AG10803 (cell line): Measurements from ENCODE around the gene ARV1.

Experiments
- DNase-seq: peaks from one replicate; pipeline ENCODE4 v3.0.0; 2010; ENCODE audit warnings: low read depth
- H3K4me3 ChIP-seq: 2 replicates; pipeline ENCODE4 v1.5.1; 2011; ENCODE audit warnings: mild to moderate bottlenecking, low read length, control low read depth
- TF ChIP-seq, protein P1 (sequence below): conservative IDR thresholded peaks from 2 replicates; pipeline ENCODE4 v1.5.1; 2011; ENCODE audit warnings: mild to moderate bottlenecking, low read length, control low read depth, inconsistent platforms

ARV1 gene

DNA sequence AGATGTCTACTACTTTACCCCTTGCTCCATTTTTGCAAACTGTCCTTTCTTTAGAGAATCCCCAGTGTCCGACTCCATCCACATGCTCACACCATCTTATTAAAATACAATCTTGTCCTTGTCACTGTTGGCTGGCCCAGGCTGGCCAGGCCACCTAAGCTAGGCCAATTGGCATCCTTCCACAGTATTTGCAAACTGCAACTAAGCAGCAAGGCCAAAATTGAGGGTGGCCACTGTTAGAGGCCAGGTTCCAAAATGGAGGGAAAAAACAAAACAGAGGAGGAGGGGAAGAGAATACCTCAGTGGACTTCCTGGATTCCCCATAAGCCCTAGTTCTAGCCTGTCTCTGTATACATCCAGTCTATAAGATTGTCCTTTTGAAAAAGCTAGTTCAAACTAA is 56.9 kb downstream of the ARV1 start:
- no peak for DNase-seq
- H3K4me3 ChIP-seq: no peak overlapping the region
- TF ChIP-seq, protein P1, sequence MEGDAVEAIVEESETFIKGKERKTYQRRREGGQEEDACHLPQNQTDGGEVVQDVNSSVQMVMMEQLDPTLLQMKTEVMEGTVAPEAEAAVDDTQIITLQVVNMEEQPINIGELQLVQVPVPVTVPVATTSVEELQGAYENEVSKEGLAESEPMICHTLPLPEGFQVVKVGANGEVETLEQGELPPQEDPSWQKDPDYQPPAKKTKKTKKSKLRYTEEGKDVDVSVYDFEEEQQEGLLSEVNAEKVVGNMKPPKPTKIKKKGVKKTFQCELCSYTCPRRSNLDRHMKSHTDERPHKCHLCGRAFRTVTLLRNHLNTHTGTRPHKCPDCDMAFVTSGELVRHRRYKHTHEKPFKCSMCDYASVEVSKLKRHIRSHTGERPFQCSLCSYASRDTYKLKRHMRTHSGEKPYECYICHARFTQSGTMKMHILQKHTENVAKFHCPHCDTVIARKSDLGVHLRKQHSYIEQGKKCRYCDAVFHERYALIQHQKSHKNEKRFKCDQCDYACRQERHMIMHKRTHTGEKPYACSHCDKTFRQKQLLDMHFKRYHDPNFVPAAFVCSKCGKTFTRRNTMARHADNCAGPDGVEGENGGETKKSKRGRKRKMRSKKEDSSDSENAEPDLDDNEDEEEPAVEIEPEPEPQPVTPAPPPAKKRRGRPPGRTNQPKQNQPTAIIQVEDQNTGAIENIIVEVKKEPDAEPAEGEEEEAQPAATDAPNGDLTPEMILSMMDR: no peak

DNA sequence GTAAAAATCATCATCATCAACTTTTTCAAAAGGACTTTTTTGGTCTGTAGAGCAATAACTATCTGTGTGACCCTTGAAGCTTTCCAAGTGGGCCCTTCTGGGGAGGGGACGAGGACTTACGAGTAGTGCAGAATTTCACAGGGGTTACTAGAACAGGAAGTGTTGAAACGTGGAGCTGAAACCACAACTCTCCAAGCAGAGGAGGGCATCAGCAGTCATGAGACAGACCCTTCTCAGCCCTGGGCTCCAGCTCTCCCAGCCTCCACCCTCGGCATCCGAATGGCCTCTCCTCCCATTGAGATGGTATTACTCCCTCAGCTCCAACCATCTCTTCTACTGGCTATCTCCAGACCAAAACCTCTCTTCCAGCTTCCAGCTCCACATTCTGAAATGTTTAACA is 57.5 kb downstream of the ARV1 start:
- DNase-seq: no peak
- H3K4me3 ChIP-seq: no peak overlapping the region
- TF ChIP-seq, protein P1: no peak

DNA sequence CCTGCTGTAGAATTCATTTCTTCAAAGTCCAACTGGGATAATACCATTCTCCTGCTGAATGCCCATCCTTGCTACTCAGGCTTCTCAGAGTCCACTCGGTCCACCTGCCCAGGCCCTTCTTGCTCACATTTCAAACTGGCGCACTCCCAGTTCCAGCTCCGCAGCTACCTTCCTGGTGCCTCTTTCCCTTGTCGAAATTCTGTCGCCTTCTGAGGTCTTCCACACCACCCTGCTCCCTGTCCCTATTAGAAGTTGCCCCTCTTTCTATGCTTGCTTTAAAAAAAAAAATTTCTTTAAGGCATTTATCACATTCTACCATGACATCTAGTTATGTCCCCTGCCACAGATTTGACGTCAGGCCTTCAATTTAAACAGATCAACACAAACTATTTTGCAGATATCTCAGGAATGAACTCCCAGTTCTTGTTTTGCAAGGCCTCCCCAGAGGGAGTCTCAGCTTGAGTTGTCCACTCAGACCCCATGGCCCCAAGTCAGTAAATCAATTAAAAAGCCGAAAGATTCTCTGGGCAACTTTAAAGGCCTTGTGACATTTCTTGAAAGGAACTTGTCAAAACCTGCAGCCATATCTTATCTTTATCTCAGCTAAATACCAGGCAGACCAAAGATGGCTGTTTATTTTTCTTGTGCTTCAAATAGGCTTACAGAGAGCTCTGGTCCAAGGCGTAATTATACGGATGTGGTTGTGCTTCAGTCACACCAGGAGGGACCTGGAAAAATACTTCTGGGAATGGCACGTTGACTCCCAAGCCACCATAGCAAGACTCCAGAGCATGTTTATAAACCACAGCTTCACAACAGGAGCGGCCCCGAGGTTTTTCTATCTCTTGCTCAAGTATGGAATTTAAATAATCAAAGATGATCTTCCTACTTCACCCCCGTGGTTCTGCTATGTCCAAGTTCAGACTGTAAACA is 59.0 kb downstream of the ARV1 start:
- TF ChIP-seq, protein P1: no peak
- no peak overlapping the region for H3K4me3 ChIP-seq
- DNase-seq: no peak

DNA sequence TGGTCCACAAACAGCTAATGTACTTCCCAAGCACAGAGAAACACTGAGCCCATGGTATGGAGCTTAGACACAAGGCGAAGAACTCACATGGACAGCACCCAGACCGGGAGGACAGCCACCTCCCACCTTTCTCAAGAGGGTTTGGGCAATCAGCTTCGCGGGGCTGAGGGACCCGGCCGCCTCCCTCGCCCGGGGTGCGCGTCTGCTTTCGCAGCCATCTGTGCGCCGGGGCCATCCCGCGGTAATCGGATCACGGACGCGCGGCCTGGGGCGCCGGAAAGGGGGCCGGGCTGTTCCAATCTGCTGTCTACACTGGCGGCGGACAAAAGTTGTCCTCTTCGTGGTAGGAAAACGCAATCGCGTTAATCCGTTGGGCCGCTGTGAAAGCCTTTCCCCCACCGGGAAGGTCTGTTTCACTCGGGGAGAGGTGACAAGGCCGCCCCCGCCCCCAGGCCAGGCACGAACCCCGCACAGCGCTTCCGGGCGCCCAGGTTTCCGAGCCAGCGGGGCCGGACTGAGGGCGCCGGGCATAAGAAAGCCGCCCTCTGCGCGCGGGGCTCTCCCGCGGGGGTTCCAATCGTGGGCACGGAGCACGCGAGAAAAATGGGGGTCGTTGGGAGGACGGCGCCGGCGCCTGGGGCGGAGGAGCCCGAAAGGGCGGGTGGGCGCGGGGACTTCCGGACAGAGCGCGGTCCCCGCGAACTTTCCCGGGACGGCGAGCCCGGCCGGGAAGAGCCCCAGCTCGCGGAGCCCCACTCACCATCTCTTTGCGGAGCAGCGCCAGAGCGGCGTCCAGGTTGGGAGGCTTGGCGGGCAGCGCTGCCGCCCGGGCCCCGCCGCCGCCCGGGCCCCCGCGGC is 60.5 kb downstream of the ARV1 start:
- TF ChIP-seq, protein P1: no peak
- peak overlapping the region; percentile 65 for H3K4me3 ChIP-seq
- peak; percentile 27 for DNase-seq

DNA sequence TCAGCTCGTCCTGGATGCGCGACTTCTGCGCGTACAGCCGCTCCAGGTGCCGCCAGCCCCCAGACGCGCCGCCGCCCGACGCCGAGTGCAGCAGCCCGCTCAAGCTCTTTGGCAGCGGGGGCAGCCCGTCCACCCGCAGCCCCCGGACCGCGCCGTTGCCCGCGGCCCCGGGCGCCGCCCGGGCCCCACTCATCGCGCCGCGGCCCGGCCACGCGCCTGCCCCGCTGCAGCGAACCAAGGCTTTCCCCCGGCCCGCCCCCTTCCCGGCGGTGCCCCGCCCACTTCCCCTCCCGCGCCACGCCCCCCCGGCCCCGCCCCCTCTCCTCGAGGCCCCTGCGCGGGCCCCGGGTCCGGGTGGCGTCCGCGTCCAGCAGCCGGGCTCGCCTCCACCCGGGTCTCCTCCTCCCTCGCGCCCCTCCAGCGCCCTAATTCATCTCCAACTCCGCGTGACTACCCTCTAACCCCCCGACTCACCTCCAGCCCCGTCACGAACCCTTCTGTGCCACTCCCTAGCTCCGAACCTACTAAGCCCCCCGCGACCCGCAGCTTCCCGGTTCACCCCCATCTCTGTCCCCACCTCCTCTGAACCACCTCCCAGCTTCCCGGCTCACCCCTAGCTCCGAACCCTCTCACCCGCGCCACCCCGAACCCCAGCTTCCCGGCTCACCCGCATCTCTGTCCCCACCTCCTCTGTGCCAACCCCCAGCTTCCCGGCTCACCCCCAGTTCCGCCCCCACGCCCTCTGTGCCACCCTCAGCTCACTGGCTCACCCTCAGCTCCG is 61.3 kb downstream of the ARV1 start, which contains the start of gene FAM89A:
TSS of gene FAM89A (minus strand) at position 236 of the 781 bp plus-strand sequence. CDS start at position 193, 43 bp downstream.
- peak; percentile 18 for DNase-seq
- TF ChIP-seq, protein P1: no peak
- H3K4me3 ChIP-seq: peak within 1 kb of the TSS; percentile 65

DNA sequence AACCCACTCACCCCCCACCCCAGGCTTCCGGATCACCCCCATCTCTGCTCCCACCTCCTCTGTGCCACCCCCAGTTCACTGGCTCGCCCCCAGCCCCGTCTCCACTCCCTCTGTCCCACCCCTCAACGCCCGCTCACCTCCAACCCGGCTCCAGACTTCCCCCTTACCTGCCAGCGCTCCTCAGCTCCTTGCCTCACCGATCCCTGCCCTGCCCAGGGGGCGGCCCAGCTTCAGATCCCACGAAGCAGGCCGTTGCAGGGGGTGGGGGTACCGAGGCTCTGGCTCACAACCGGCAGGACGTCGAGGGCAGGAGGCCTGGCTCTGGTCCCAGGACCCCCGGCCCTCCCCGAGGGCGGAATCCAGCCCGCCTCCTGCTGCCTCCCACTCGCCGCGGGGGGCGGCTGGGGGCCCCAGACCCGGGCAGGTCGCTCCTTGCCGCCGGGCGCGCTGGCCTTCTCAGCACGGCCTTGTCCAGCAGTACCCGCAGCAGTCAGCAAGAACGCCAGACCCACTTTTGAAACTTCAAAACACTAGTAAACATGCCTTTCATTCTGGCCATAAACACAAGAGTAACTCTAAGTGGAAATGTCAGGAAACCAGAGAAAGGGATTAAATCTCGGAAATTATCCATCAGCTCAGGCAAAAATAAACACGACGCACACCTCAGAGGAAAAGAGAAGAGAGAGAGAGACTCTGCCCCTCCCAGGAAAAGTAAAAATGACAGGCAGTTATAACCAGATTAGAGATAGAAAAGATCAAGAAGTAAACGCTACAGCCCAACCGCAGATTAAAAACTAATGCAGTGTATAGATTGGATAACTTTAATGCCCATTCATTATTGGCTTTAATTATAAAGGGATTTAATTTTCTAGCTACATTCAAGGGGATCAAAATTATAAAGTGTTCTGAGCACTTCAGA is 62.2 kb downstream of the ARV1 start:
- TF ChIP-seq, protein P1: no peak
- no peak overlapping the region for H3K4me3 ChIP-seq
- DNase-seq: no peak
